Measurements from ENCODE around the gene IL17REL. TPM values are rescaled to one million over a fixed set of nuclear protein-coding genes. Genes with fewer than 3 reads are reported as not detected.

IL17REL gene
- 0.07 TPM in 1 of 2 replicates, not detected in the other for total RNA-seq

DNA sequence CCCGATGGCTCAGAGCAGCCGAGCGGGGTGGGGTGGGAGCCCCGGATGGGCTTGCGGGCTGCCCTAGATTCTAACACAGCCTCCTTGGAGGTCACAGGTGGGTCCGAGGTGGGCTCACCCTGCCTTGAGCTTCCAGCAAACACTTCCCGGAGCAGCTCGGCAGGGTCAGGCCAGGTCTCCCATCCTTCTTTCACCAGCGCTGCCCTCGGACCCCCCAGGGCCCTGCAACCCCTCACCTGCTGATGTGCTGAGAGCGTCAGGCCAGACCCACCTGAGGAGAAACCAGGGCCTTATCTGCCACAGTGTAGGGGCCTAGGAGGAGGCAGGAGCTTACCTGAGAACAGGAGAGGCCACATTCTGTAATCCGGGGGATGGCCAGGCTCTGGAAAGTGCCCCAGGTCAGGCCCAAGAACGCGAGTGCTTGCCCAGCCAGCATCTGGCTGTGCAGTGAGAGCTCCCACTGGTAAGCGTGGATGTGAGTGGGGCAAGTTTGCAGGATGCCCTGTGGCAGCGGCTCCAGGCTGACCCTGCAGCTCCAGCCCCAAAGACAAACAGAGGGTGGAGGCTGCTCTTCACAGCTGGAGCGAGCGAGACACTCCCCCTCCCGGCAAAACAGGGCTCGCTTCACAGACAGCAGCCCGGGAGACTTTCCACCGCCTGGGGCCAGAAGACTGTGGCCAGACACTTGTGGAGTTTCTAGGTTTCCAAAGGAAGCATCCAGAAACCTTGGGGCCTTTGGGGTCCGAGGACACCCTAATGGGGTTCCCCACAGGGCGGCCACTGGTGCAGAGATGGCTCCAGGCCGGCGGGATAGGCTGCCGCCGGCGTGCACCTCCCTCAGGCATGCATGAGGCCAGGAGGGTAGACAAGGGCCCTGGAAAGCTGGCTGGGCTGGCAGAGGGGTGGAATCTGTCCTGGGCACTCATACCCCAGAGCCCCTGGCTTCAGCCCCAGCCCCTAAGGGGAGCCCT, at the start of gene IL17REL:
TSS of gene IL17REL (minus strand) at position 555 of the 971 bp plus-strand sequence. CDS start at position 436, 119 bp downstream.
- intact Hi-C loops (cut with micrococcal nuclease): no loop called here

- intact Hi-C loops (cut with micrococcal nuclease): no loop called here
Observed at GRCh38 chr22:50061824-50062355, 49.3 kb upstream of the IL17REL start.

GRCh38 chr22:50061141-50061823, 48.7 kb upstream of the IL17REL start:
- intact Hi-C loops (cut with micrococcal nuclease): no loop called here

- intact Hi-C loops (cut with micrococcal nuclease): no loop called here
Observed at GRCh38 chr22:50060441-50061140, 48.0 kb upstream of the IL17REL start.

DNA sequence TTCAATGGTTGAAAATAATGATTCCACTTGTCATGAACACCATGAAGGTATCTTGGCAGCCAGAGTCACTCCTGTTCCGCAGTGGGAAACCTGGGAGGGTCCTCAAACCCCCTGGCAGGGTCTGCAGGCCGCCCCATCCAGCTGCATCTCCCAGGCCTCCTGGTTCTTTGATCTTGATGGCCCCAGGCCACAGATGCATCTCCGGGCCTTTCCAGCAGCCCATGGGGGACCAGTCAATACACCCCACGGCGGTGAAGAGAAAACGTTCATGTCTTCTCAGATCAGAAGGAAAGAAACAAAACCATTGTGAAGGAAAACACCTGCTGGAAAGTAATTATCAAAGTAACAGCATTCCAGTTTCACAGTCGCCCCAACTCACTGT, 47.3 kb upstream of the IL17REL start:
- intact Hi-C loops (cut with micrococcal nuclease): no loop called here

DNA sequence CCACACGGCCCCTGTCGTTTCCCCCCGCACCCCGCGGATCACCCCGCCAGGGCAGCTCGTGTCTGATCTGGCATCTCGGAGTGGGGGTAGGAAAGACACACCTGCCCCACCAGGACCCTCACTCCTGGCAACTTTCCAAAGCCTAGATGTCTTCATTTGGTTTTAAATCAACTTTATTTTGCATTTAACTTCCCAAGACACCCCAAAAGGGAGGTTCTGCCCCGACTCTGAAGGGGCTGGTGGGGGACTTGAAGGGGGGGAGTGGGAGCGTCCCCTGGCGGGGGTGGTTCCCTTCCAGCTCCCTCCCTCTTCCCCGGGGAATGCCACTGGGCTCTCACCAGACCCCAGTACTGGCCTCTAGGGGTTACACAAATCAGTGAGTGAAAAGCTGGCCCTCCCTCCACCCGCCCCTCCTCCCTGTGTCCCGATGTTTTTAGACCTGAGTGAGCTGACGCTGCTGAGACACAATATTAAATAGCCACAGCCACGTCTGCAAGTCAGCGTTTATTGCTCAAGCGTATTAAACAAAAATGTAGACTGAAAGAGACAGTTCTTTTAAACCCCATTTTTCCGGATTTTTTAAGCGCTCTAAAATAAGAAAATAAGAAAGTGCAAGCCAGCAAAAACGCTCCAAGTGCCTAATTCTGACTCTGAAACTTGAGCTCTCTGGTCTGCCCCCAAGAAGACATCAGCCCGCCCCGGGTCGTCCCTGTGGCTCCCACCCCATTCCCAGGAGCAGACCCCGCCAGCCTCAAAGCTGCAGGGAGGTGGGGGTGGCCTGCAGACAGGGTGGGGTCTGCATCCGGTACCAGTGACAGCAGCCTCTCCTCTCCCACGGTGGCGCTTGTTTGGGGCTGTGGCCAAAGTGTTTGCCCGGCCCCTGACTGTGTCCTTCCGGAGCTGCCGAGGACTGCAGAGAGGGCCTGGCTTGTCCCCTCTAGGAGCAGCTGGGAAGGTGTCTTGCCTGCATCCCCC, 46.6 kb upstream of the IL17REL start:
- intact Hi-C loops (cut with micrococcal nuclease): no loop called here

- intact Hi-C loops (cut with micrococcal nuclease): no loop called here
Observed at GRCh38 chr22:50058061-50058905, 45.7 kb upstream of the IL17REL start, which contains the start of gene TTLL8. Gene TTLL8 (minus strand): TSS chr22:50058298.

- intact Hi-C loops (cut with micrococcal nuclease): no loop called here
Observed at GRCh38 chr22:50057278-50058060, 44.9 kb upstream of the IL17REL start.

GRCh38 chr22:50056214-50056972, 43.8 kb upstream of the IL17REL start:
- intact Hi-C loops (cut with micrococcal nuclease): no loop called here

DNA sequence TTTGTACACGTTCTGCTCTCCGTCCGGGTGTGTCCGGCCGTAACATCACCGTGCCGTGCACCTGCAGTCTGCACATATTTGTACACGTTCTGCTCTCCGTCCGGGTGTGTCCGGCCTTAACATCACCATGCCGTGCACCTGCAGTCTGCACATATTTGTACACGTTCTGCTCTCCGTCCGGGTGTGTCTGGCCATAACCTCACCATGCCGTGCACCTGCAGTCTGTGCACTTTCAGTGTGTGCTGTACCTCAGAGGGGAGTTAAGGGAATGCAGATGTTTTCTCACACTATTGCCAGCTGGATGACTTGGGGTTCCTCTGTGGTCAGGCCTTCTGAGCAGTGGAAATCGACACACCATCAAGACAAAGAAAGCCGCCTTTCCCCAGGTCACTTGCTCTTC, 41.3 kb upstream of the IL17REL start:
- intact Hi-C loops (cut with micrococcal nuclease): no loop called here

GRCh38 chr22:50051930-50052329, 39.4 kb upstream of the IL17REL start:
- intact Hi-C loops (cut with micrococcal nuclease): no loop called here

DNA sequence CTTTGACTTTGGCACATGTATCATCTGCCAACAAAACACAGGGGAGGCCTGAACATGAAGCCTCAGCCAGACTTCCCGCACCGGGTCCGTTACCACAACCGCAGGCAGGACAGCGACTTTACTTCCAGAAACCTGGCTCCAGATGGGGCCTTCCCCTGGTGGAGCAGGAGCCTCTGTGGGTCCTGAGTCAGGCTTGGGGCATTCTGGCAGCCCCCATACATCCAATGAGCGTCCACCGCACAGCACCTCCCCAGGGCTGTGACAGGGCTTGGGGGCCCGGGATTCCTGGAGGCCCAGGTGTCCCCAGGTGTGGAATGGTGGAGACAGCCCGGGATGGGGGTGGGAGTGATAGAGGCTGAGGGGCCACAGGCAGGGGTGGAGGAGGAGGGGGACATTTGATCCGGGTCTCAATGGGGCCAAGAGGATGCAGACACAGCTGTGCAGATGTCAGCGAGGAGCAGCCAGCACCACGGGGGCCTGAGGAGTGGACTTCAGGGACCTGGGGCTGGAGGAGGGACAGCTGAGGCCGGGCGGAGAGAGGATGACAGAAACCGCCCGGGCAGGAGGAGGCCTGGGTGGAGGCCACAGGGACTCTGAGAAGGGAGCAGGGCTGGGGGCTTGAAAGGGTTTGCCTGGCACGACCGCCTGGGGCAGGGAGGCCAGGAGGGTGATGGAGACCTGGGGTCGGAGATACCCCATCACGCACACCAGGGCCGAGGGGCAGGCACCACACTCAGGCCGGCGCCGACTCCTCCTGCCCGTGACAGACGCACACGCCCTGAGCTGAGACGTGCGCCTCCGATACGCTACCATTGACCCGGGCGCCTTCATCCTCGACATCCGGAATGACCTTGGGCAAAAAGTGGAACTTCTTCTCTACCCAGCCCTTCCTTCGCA, 37.0 kb upstream of the IL17REL start:
- intact Hi-C loops (cut with micrococcal nuclease): no loop called here

- intact Hi-C loops (cut with micrococcal nuclease): no loop called here
Observed at GRCh38 chr22:50048836-50049235, 36.3 kb upstream of the IL17REL start.

- intact Hi-C loops (cut with micrococcal nuclease): no loop called here
Observed at GRCh38 chr22:50048061-50048765, 35.6 kb upstream of the IL17REL start.

- intact Hi-C loops (cut with micrococcal nuclease): no loop called here
Observed at GRCh38 chr22:50047346-50047745, 34.8 kb upstream of the IL17REL start.

Measured in T-helper 1 cell treated with Interleukin-12 subunit alpha and Interleukin-12 subunit beta and Interleukin-4 antibody, amounts not matched to agents 30 ng/mL and 1 ng/mL, for 36 hours (primary cell).